GM19043 (cell line): Measurements from ENCODE around the gene CPNE5.
"Not testable (repeated sequence)": the region's sequence is repeated elsewhere in the genome, so short reads cannot be mapped to it uniquely, and the experiment has no call there.

ENCODE experiments used
- ATAC-seq: cut with Tn5 transposase; IDR thresholded peaks from one replicate; pipeline ENCODE4 v1.9.1; 2021; ENCODE audit warnings: low read depth; ENCODE audit not compliant: unreplicated experiment

Gene CPNE5

DNA sequence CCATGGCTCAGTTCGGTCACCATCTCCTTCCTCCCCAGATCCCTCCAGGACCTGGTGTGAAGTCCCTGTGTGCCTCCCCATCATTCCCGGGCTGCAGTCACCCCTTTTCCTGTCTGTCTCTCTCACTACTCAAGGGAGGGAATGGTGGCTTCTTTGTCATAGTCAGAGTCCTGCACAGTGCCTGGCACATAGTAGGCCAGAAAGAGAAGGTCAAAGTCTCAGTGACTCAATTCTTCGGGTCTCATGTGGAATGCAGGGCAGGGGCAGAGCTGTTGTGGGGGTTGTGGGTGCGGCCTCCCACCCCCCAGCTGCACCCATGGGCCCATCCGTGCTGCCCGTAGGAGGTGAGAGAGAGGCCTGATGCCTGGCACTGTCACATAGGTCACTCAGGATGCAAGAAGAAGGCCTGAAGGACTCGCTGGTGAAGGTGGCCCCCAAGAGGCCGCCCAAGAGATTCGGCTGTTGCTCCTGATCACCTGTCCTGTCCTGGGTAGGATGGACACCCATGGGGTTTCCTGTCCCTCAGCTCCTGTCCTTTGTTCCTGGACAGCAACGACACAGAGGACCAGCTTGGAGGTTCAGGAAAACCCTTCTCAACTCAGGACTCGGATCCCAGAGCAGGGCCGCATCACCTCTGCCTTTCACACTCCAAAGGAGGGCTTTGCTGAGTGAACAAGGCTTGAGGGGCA lies 107.5 kb downstream of the CPNE5 start:
- no peak for ATAC-seq

DNA sequence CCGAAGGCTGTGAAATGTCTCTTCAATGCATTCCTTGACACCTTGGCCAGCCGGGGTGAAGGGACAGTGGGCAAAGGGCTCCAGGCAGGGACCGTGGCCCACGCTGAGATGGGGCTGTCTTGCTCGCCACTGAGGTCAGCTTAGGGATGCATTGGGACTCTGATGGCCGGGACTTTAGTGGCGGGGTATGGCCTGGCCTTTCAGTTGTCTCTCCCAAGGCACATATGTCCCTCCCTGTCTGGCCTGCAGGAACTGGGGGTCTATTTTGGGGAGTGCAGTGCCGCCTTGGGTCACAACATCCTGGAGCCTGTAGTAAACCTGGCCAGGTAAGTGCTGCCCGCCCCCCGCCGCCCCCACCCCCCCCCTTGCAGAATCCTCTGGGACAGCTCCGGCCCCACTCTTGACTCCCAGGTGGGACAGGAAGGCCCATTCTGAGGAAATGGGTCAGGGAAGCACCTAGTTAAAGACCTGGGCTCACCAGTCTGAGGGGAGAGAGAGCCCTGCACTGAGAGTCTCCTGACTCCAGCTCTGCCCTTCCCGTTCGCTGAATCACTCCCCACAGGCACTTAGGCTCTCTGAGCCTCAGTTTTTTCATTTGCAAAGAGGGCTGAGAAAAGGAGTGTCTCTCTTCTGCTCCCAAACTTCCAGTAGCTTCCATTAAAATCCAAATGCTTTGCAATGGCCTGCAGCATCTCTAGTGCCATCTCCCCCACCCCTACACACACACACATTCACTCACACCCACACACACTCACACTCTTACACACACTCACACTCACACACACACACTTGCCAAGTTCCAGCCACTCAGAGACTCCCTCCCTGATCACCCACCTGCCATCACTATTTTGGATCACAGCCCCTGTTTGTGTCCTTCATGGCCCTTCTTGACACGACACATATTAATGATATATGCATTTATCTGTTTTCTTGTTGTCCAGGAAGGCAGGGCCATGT lies 108.5 kb downstream of the CPNE5 start:
- ATAC-seq = no peak

DNA sequence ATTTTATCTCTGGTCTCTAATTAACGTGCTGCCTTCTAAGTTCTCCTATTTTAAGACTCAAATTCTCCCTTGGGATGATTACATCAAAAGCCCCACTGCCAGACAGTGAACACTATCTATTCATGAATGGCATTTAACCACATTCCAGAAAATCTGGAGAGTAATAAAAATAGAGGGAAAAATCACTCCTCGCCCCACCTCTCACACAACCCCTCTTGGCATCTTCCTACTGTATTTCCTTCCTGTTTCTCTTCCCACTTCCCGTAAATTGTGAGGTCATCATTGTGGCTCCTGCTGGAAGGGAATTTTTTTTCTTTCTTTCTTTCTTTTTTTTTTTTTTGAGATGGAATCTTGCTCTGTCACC lies 110.1 kb downstream of the CPNE5 start:
- ATAC-seq = no peak

GRCh38 chr6:36728289-36729160 lies 110.7 kb downstream of the CPNE5 start:
- ATAC-seq = no peak

DNA sequence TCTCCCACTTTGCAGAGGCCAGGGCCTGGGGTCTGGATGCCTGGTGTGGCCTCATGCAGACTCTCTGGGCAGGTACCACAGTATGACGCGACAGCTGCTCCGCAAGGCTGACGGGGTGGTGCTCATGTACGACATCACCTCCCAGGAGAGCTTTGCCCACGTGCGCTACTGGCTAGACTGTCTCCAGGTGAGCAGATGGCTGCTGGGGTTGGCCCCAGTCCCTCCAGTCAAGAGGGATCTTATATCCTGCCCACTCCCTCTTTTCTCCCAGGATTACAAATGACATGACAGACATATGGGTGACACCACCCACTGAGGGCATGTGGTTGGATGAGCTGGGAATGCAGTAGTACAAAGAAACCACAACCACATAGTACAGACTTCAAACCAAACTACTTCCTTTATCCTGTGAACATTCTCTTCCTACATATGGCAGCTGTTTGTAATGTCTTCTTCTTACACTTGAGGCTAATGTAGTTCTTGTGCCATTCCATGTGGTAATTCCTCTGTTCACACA lies 111.7 kb downstream of the CPNE5 start:
- ATAC-seq = no peak

- no peak for ATAC-seq
These were observed 113.7 kb downstream of the CPNE5 start for GRCh38 chr6:36725581-36725980.

DNA sequence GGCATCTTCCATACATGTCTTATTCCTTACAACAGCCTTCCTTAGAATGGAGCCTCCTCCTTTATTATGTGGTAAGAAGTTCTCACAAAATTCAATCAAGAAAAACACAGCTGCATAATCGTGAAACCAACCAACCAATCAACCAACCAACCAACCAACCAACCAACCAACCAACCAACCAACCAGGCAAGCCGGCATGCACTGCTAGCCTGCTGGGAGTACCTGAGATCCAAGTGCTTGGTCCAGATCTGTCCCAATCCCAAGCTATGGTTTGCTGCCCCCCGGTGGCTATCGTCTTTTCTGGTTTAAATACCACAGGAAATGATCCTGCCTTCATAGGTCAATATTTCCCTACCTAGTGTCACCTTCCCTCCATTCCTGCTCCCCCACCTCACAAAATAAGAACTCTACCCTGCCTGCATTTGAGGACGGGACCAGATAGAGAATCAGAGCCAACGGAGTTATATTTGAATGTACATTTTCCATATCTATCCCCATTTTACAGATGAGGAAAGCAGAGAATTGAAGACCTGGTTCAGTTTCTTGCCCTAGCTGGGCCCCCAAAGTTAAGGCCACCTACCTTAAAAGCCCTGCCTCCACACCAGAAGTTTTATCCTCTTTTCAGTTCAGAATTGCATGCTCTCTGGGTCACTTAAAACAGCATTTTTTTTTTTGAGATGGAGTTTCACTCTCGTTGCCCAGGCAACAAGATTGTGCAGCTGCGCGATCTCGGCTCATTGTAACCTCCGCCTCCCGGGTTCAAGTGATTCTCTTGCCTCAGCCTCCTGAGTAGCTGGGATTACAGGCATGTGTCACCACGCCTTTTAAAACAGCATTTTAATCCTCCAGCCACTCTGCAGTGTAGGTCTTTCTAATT lies 114.5 kb downstream of the CPNE5 start:
- no peak for ATAC-seq

DNA sequence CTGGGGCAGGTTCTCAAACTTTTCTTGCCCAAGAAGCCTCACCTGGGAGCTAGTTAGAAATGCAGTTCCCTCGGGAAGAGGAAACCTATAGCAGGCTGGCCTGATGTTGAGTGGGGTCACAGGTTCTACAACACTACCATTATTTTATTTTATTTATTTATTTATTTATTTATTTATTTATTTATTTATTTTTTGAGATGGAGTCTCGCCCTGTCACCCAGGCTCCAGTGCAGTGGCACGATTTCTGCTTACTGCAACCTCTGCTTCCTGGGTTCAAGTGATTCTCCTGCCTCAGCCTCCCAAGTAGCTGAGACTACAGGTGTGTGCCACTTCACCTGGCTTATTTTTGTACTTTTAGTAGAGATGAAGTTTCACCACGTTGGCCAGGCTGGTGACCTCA lies 115.3 kb downstream of the CPNE5 start:
- not testable (repeated sequence) for ATAC-seq

GRCh38 chr6:36722879-36723278 lies 116.4 kb downstream of the CPNE5 start:
- ATAC-seq = no peak

DNA sequence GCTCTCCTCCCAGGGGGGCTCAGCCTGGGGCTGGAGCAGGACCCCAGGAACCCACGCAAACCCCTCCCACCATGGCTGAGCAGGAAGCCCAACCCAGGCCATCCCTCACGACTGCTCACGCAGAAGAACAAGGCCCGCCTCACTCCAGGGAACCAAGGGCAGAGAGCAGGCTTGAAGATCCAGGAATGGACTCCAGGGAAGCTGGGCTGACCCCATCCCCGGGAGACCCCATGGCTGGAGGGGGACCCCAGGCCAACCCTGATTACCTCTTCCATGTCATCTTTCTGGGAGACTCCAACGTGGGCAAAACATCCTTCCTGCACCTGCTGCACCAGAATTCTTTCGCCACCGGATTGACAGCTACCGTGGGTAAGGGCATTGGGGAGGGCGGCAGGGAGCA lies 116.9 kb downstream of the CPNE5 start:
- ATAC-seq = no peak

- ATAC-seq = no peak
These were observed 117.7 kb downstream of the CPNE5 start for GRCh38 chr6:36721369-36722140.

- ATAC-seq = no peak
These were observed 118.7 kb downstream of the CPNE5 start for GRCh38 chr6:36720251-36721141.

DNA sequence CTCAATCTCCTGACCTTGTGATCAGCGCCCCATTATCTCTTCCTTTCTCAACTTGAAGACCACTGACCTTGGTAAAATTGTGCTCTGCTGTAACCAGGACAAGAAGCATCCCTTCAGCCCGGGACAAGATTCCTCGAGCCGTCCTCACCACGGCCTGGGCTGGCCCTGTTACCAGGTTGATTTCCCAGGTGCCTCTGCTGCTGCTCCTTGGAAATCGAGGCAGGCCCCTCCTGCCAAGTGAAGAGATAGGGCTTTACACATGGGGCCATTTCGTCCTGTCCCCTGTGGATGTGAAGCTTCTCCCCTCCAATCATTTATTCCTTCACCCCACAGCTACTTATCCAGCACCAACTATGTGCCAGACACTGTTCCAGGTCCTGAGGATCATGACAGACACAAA lies 120.1 kb downstream of the CPNE5 start:
- no peak for ATAC-seq

DNA sequence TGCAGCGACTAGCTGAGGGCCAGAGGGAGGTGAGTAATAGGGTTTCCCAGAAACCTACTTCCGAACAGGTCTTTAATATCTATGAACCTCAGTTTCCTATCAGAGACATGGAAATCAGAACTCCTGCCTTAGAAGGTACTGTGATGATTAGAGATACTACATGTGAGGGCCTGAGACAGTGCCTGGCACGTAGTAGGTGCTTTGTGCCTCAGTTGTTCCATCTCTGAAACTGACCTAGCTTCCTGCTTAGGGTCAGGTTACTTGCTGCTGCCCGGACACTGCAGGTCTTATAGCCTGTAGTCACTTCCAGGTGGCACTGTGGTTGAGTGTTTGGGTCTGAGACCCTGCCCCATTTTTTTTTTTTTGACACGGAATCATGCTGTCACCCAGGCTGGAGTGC lies 120.7 kb downstream of the CPNE5 start:
- ATAC-seq = no peak

DNA sequence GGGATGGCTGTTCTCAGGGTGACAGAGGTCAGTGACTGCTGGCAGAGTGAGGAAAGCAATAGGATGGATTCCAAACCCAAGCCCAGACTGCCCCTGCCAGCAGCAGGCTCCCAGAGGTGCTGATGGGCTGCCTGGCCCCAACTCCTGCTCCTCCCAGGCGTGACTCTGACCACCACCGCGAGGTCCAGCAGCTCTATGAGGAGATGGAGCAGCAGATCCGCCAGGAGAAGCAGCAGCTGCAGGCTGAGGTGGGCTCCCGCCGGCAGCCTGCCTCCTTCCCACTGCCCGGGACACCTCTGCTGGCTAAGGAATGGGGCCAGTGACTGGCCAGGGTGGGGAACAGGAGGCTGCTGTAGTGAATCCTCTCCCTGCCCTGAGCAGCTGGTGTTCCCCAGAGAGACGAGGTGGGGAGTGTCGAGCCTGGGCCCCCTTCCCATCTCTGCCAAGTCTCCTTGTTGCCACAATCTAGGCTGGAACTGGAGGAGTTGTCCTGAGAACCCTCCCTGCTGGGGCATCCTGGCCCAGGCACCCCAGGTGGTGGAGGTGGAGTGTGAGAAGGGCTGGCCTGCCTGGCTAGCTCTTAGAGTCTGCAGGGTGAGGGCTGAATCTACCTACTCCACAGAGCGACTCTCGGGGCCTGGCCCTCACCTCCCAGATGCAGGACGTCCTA lies 121.2 kb downstream of the CPNE5 start:
- no peak for ATAC-seq

DNA sequence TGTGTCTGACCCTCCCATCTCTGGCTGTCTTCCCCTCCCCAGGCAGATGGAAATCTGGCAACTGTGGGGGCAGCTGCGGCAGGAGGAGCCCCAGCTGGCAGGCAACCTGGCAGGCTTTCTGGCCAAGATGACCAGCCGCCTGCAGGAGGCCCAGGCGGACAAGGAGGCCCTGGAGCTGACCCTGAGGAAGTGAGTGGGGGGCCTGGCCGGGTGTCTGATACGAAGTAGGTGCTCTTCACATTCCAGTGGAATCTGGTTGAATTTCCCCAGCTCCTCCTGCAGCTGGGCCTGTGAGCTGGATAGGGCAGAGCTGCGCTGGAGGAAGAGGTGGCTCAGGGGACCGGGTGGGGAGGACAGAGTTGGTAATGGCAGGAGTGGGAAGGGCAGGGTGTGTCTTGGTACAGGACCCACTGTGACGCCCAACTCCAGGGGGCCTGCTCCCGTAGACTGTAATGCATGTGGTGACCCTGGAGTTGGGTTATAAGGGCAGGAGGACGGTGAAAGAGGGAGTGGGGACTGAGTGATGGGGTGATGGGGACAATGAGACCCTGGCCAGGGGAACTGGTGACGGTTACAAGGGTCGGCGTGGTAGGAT lies 121.9 kb downstream of the CPNE5 start:
- no peak for ATAC-seq

DNA sequence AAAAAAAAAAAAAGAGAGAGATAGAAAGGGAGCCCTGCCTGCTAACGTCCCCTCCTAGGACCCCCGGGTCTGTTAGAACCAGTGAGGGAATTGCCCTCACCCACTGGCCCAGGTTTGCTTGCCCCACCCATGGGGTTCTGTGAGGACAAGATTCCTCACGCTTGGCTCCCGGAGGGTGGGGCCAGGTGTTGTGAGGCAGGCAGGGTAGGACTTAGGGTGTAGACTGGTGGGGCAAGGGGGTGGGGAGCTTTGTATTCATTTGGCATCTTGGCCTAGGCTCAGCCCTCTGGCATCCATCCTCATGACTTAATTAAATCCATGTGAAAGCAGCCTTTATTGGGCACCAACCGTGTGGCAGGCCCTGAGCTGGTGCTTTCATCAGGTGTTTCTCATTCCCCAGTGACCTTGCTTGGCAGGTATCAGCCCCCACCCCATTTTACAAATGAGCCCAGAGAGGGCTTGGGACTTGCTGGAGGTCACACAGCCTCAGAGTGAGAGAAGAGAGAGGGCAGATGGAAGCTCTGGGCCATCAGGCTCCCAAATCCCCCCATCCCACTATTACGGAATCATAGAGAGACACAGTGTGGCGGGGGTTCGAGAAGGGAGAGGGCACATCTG lies 122.7 kb downstream of the CPNE5 start:
- ATAC-seq = no peak
